GM18951 (cell line): Measurements from ENCODE around the gene CLDND2.

Experiments used
- POLR2A ChIP-seq: IDR thresholded peaks from 4 replicates; pipeline ENCODE4 v1.6.1; 2011; ENCODE audit warnings: mild to moderate bottlenecking; ENCODE audit not compliant: insufficient read length, insufficient read depth; ENCODE audit errors: extremely low read depth
- in situ Hi-C: fragments of 300-500 bp; cut with MboI; formaldehyde crosslinking; loops from one replicate; pipeline ENCODE4 v1.12.0; 2022; ENCODE audit warnings: low sequenced_read_pairs, mixed read lengths, inconsistent platforms; ENCODE audit not compliant: unreplicated experiment

Gene CLDND2

GRCh38 chr19:51339687-51340656 lies 28.8 kb downstream of the CLDND2 start:
- in situ Hi-C loops: no loop called here
- peak; percentile 54 for TF ChIP-seq POLR2A

- no peak for TF ChIP-seq POLR2A
- in situ Hi-C loops: no loop called here
Observed at GRCh38 chr19:51339313-51339686, 29.5 kb downstream of the CLDND2 start.

GRCh38 chr19:51338563-51339312 lies 30.1 kb downstream of the CLDND2 start:
- TF ChIP-seq POLR2A: peak; percentile 18
- in situ Hi-C loops: no loop called here

GRCh38 chr19:51337861-51338562 lies 30.8 kb downstream of the CLDND2 start:
- in situ Hi-C loops: no loop called here

GRCh38 chr19:51337141-51337860 lies 31.5 kb downstream of the CLDND2 start:
- no peak for TF ChIP-seq POLR2A
- in situ Hi-C loops: no loop called here

More at GRCh38 chr19:51337861-51338562, 30.8 kb downstream of the CLDND2 start:
- no peak for TF ChIP-seq POLR2A

GRCh38 chr19:51333836-51334460 lies 34.9 kb downstream of the CLDND2 start:
- no peak for TF ChIP-seq POLR2A

GRCh38 chr19:51331716-51332115 lies 37.1 kb downstream of the CLDND2 start:
- in situ Hi-C loops: no loop called here
- no peak for TF ChIP-seq POLR2A

More at GRCh38 chr19:51333836-51334460, 34.9 kb downstream of the CLDND2 start:
- in situ Hi-C loops: no loop called here

- in situ Hi-C loops: no loop called here
- TF ChIP-seq POLR2A: no peak
Observed at GRCh38 chr19:51331193-51331592, 37.6 kb downstream of the CLDND2 start.

- in situ Hi-C loops: no loop called here
Observed at GRCh38 chr19:51330366-51330765, 38.4 kb downstream of the CLDND2 start.

GRCh38 chr19:51329411-51329810 lies 39.4 kb downstream of the CLDND2 start:
- TF ChIP-seq POLR2A: no peak
- in situ Hi-C loops: no loop called here

More at GRCh38 chr19:51330366-51330765, 38.4 kb downstream of the CLDND2 start:
- no peak for TF ChIP-seq POLR2A

GRCh38 chr19:51327066-51328001 lies 41.5 kb downstream of the CLDND2 start:
- in situ Hi-C loops: no loop called here
- TF ChIP-seq POLR2A: no peak
